Immature natural killer cell (primary cell): ENCODE results near the gene TEX264. TPM values are rescaled to one million over a fixed set of nuclear protein-coding genes. Genes with fewer than 3 reads are reported as not detected.

Experiments
- DNase-seq, 3 donors: peaks; one replicate each; pipeline ENCODE4 v3.0.0; 2022; ENCODE audit warnings: mixed read lengths in 1 of 3
- H3K27ac Mint-ChIP-seq, 6 donors: one replicate each; pipeline ENCODE4 v1.8.0; 2020; ENCODE audit warnings: mixed read lengths in 6 of 6, mild to moderate bottlenecking in 5 of 6, inconsistent platforms in 4 of 6, moderate library complexity in 3 of 6
- H3K27me3 Mint-ChIP-seq, 3 donors: one replicate each; pipeline ENCODE4 v1.8.0; 2020 to 2021; ENCODE audit warnings: low read depth in 3 of 3, mild to moderate bottlenecking in 3 of 3, mixed read lengths in 3 of 3, moderate library complexity in 3 of 3, inconsistent platforms in 1 of 3
- H3K36me3 Mint-ChIP-seq, 3 donors: one replicate each; pipeline ENCODE4 v1.8.0; 2020; ENCODE audit warnings: mixed read lengths in 3 of 3, inconsistent platforms in 2 of 3, mild to moderate bottlenecking in 2 of 3
- H3K4me1 Mint-ChIP-seq, 2 donors: one replicate each; pipeline ENCODE4 v1.8.0; 2020; ENCODE audit warnings: inconsistent platforms in 2 of 2, mild to moderate bottlenecking in 2 of 2, mixed read lengths in 2 of 2, moderate library complexity in 1 of 2
- H3K4me3 Mint-ChIP-seq, 5 donors: one replicate each; pipeline ENCODE4 v1.8.0; 2020; ENCODE audit warnings: mild to moderate bottlenecking in 5 of 5, mixed read lengths in 5 of 5, inconsistent platforms in 3 of 5, moderate library complexity in 3 of 5
- H3K9me3 Mint-ChIP-seq, 6 donors: one replicate each; pipeline ENCODE4 v1.8.0; 2020; ENCODE audit warnings: mild to moderate bottlenecking in 6 of 6, mixed read lengths in 6 of 6, inconsistent platforms in 4 of 6, moderate library complexity in 3 of 6
- polyA plus RNA-seq, 3 donors: library from polyadenylated mRNA; unstranded; fragments of 300-500 nt; fragmentation: Illumina TruSeq; gene quantifications; one replicate each; pipeline ENCODE4 v1.2.3, GENCODE V29; 2021

TEX264 gene
- polyA plus RNA-seq, 3 donors from 2014 or later: 101 to 155 (median 131) TPM

GRCh38 chr3:51668756-51669155, 2.3 kb upstream of the TEX264 start:
- no peak overlapping the region for H3K4me3 Mint-ChIP-seq
- H3K27ac Mint-ChIP-seq: peak overlapping the region in 3 of 6 donors; percentile 2 to 92 (median 25)
- H3K9me3 Mint-ChIP-seq: no peaks in the 10 kb centered on the region
- no peak for DNase-seq
- peaks cover 36 to 44% of the 10 kb centered on the region in 2 donors for H3K4me1 Mint-ChIP-seq
- H3K27me3 Mint-ChIP-seq: peaks cover 7 to 10% (median 9%) of the 10 kb centered on the region in 3 donors
- H3K36me3 Mint-ChIP-seq: peaks cover 0 to 5% (median 0%) of the 10 kb centered on the region in 3 donors

GRCh38 chr3:51669241-51670052, 1.6 kb upstream of the TEX264 start:
- H3K9me3 Mint-ChIP-seq: no peaks in the 10 kb centered on the region
- DNase-seq: peak; percentile 62 to 67 (median 67)
- H3K36me3 Mint-ChIP-seq: peaks cover 0 to 5% (median 0%) of the 10 kb centered on the region in 3 donors
- H3K27ac Mint-ChIP-seq: peak overlapping the region; percentile 25 to 92 (median 82)
- H3K27me3 Mint-ChIP-seq: peaks cover 6 to 10% (median 9%) of the 10 kb centered on the region in 3 donors
- H3K4me3 Mint-ChIP-seq: peak overlapping the region; percentile 48 to 94 (median 88)
- peaks cover 43 to 51% of the 10 kb centered on the region in 2 donors for H3K4me1 Mint-ChIP-seq

GRCh38 chr3:51670053-51670822, 814 bp upstream of the TEX264 start:
- H3K27me3 Mint-ChIP-seq: peaks cover 6 to 10% (median 9%) of the 10 kb centered on the region in 3 donors
- H3K36me3 Mint-ChIP-seq: peaks cover 0 to 5% (median under 1%) of the 10 kb centered on the region in 3 donors
- no peaks in the 10 kb centered on the region for H3K9me3 Mint-ChIP-seq
- peaks cover 49 to 59% of the 10 kb centered on the region in 2 donors for H3K4me1 Mint-ChIP-seq
- H3K4me3 Mint-ChIP-seq: peak overlapping the region; percentile 61 to 94 (median 88)
- peak overlapping the region; percentile 64 to 81 (median 76) for H3K27ac Mint-ChIP-seq
- DNase-seq: no peak

GRCh38 chr3:51671734-51672475, 853 bp downstream of the TEX264 start:
- peak overlapping the region; percentile 88 to 94 (median 92) for H3K4me3 Mint-ChIP-seq
- H3K36me3 Mint-ChIP-seq: peaks cover 0 to 9% (median 5%) of the 10 kb centered on the region in 3 donors

GRCh38 chr3:51673181-51673801, 2.2 kb downstream of the TEX264 start:
- Mint-ChIP-seq H3K4me3 (peak overlapping the region; percentile 52 to 75 (median 62)), H3K36me3 (peaks cover 0 to 13% (median 0%) of the 10 kb centered on the region in 3 donors), H3K4me1 (peaks cover 71 to 84% of the 10 kb centered on the region in 2 donors), H3K27me3 (peaks cover 6 to 10% (median 9%) of the 10 kb centered on the region in 3 donors), H3K27ac (peak overlapping the region; percentile 39 to 87 (median 68)), H3K9me3 (peaks cover 0 to 3% (median 0%) of the 10 kb centered on the region in 6 donors)
- no peak for DNase-seq

More at GRCh38 chr3:51671734-51672475, 853 bp downstream of the TEX264 start:
- DNase-seq: no peak
- Mint-ChIP-seq H3K27me3 (peaks cover 6 to 10% (median 9%) of the 10 kb centered on the region in 3 donors), H3K9me3 (no peaks in the 10 kb centered on the region), H3K4me1 (peaks cover 63 to 74% of the 10 kb centered on the region in 2 donors), H3K27ac (peak overlapping the region; percentile 86 to 93 (median 92))

GRCh38 chr3:51673802-51674654, 3.0 kb downstream of the TEX264 start:
- H3K4me1 Mint-ChIP-seq: peaks cover 78 to 87% of the 10 kb centered on the region in 2 donors
- peak overlapping the region in 3 of 5 donors; percentile 13 to 40 (median 18) for H3K4me3 Mint-ChIP-seq
- peak overlapping the region in 5 of 6 donors; percentile 39 to 87 (median 67) for H3K27ac Mint-ChIP-seq

GRCh38 chr3:51675201-51675611, 4.2 kb downstream of the TEX264 start:
- peak overlapping the region in 4 of 6 donors; percentile 55 to 81 (median 77) for H3K27ac Mint-ChIP-seq
- H3K4me3 Mint-ChIP-seq: peak overlapping the region in 1 of 5 donors; percentile 22
- peaks cover 2 to 7% (median 6%) of the 10 kb centered on the region in 3 donors for H3K27me3 Mint-ChIP-seq
- H3K4me1 Mint-ChIP-seq: peaks cover 78 to 87% of the 10 kb centered on the region in 2 donors
- DNase-seq: no peak
- peaks cover 0 to 13% (median 0%) of the 10 kb centered on the region in 3 donors for H3K36me3 Mint-ChIP-seq
- H3K9me3 Mint-ChIP-seq: peaks cover 0 to 3% (median 0%) of the 10 kb centered on the region in 6 donors

More at GRCh38 chr3:51673802-51674654, 3.0 kb downstream of the TEX264 start:
- no peak for DNase-seq
- Mint-ChIP-seq H3K9me3 (peaks cover 0 to 3% (median 0%) of the 10 kb centered on the region in 6 donors), H3K36me3 (peaks cover 0 to 13% (median 0%) of the 10 kb centered on the region in 3 donors), H3K27me3 (peaks cover 6 to 10% (median 9%) of the 10 kb centered on the region in 3 donors)

- Mint-ChIP-seq H3K36me3 (peaks cover 0 to 13% (median 0%) of the 10 kb centered on the region in 3 donors), H3K4me3 (no peak overlapping the region), H3K27me3 (peaks cover under 1 to 7% (median 3%) of the 10 kb centered on the region in 3 donors), H3K27ac (peak overlapping the region in 2 of 6 donors; percentile 17 to 79), H3K4me1 (peaks cover 82 to 91% of the 10 kb centered on the region in 2 donors), H3K9me3 (peaks cover 0 to 3% (median 0%) of the 10 kb centered on the region in 6 donors)
- no peak for DNase-seq
These were observed 5.1 kb downstream of the TEX264 start for GRCh38 chr3:51676102-51676640.

- H3K4me3 Mint-ChIP-seq: no peak overlapping the region
These were observed 6.3 kb downstream of the TEX264 start for GRCh38 chr3:51677358-51677757.

GRCh38 chr3:51678186-51678585, 7.1 kb downstream of the TEX264 start:
- peaks cover 0 to 3% (median 2%) of the 10 kb centered on the region in 3 donors for H3K27me3 Mint-ChIP-seq
- DNase-seq: no peak
- H3K4me3 Mint-ChIP-seq: no peak overlapping the region

More at GRCh38 chr3:51677358-51677757, 6.3 kb downstream of the TEX264 start:
- peak overlapping the region; percentile 36 to 78 (median 59) for H3K27ac Mint-ChIP-seq
- no peak for DNase-seq
- H3K4me1 Mint-ChIP-seq: peaks cover 85 to 93% of the 10 kb centered on the region in 2 donors
- H3K9me3 Mint-ChIP-seq: peaks cover 0 to 3% (median 0%) of the 10 kb centered on the region in 6 donors
- H3K27me3 Mint-ChIP-seq: peaks cover 0 to 3% (median 0%) of the 10 kb centered on the region in 3 donors
- peaks cover 4 to 17% (median 4%) of the 10 kb centered on the region in 3 donors for H3K36me3 Mint-ChIP-seq

GRCh38 chr3:51678641-51679040, 7.6 kb downstream of the TEX264 start:
- H3K36me3 Mint-ChIP-seq: peaks cover 4 to 20% (median 8%) of the 10 kb centered on the region in 3 donors
- H3K9me3 Mint-ChIP-seq: peaks cover 0 to 6% (median 0%) of the 10 kb centered on the region in 6 donors
- H3K4me1 Mint-ChIP-seq: peaks cover 84 to 89% of the 10 kb centered on the region in 2 donors
- peaks cover 0 to 3% (median 3%) of the 10 kb centered on the region in 3 donors for H3K27me3 Mint-ChIP-seq
- peak overlapping the region in 5 of 6 donors; percentile 62 to 79 (median 67) for H3K27ac Mint-ChIP-seq
- peak overlapping the region in 1 of 5 donors; percentile 9 for H3K4me3 Mint-ChIP-seq
- no peak for DNase-seq

More at GRCh38 chr3:51678186-51678585, 7.1 kb downstream of the TEX264 start:
- H3K9me3 Mint-ChIP-seq: peaks cover 0 to 5% (median 0%) of the 10 kb centered on the region in 6 donors
- peak overlapping the region in 5 of 6 donors; percentile 62 to 79 (median 68) for H3K27ac Mint-ChIP-seq
- peaks cover 4 to 18% (median 5%) of the 10 kb centered on the region in 3 donors for H3K36me3 Mint-ChIP-seq
- H3K4me1 Mint-ChIP-seq: peaks cover 86 to 92% of the 10 kb centered on the region in 2 donors
